K562 (cell line): ENCODE data around the gene C9orf50. TPM values are rescaled to one million over a fixed set of nuclear protein-coding genes. Genes with fewer than 3 reads are reported as not detected.

Source experiments
- ATAC-seq: fragments of 200-7000 bp; cut with Tn5 transposase; 3 replicates; pipeline ENCODE4 v1.9.1; 2020; ENCODE audit warnings: moderate library complexity
- BruUV-seq: library from RNA; stranded (reverse); fragments of 400-500 nt; replicated peaks from 2 replicates; lab custom pipeline; 2021; lab: Mats Ljungman, UMichigan
- CTCF ChIA-PET: fragments of 300-600 bp; formaldehyde crosslinking; extraction: SDS; loops from one replicate; lab custom pipeline; 2021; ENCODE audit warnings: low intra/inter-chr PET ratio; lab: Yijun Ruan, JAX
- POLR2A ChIA-PET: fragments of 300-600, 350-650 bp; sonication (Branson Sonifier 250); formaldehyde crosslinking; extraction: SDS; loops from one replicate; lab custom pipeline; 2021; ENCODE audit warnings: antibody characterized with exemption, inconsistent platforms; lab: Yijun Ruan, JAX
- DNase-seq, 4 experiments: peaks; one replicate each; pipeline versions ENCODE4 v3.0.0 to v3.0.0-alpha.2; 2011 to 2018; ENCODE audit warnings: low spot score in 3 of 4, mixed read lengths in 3 of 4; ENCODE audit errors: extremely low read depth in 1 of 4
- FAIRE-seq: peaks from 2 replicates; lab custom pipeline; 2011; peaks lifted over from hg19 to GRCh38; lab: Jason Lieb, UNC
- H2AFZ ChIP-seq: 2 replicates; pipeline ENCODE4 v1.6.0; 2011; ENCODE audit warnings: low read depth, low read length, control low read depth, inconsistent platforms
- H3K27ac ChIP-seq: fragments of 200-600 bp; 3 replicates; pipeline ENCODE4 v1.8.0; 2011; ENCODE audit warnings: low read depth, mild to moderate bottlenecking, control low read depth, inconsistent platforms, low read length, moderate library complexity, mixed read lengths; ENCODE audit errors: extremely low read depth
- H3K27me3 ChIP-seq, 2 experiments: fragments of 300-600 bp in 1 of 2; 2 replicates in 1 of 2; 3 replicates in 1 of 2; pipeline versions ENCODE4 v1.6.0 to v1.8.0; 2011; ENCODE audit warnings: inconsistent platforms in 2 of 2, low read length in 2 of 2, mild to moderate bottlenecking in 1 of 2, mixed read lengths in 1 of 2, moderate library complexity in 1 of 2; ENCODE audit not compliant: control insufficient read depth in 2 of 2, insufficient read depth in 2 of 2
- H3K36me3 ChIP-seq: fragments of 300-600 bp; 3 replicates; pipeline ENCODE4 v1.8.0; 2011; ENCODE audit warnings: mild to moderate bottlenecking, low read length, inconsistent platforms; ENCODE audit not compliant: control insufficient read depth, insufficient read depth
- H3K4me1 ChIP-seq, 2 experiments: fragments of 200-600 bp in 1 of 2; replicated peaks in 1 of 2; 2 replicates in 1 of 2; 3 replicates in 1 of 2; pipeline versions ENCODE4 v1.5.1 to v1.8.0; 2011; ENCODE audit warnings: inconsistent platforms in 2 of 2, low read length in 2 of 2, mild to moderate bottlenecking in 1 of 2, mixed read lengths in 1 of 2, moderate library complexity in 1 of 2; ENCODE audit not compliant: control insufficient read depth in 2 of 2, insufficient read depth in 2 of 2
- H3K4me2 ChIP-seq: 2 replicates; pipeline ENCODE4 v1.6.1; 2011; ENCODE audit warnings: low read length, control low read depth, inconsistent platforms, mixed read lengths; ENCODE audit not compliant: insufficient read depth
- H3K4me3 ChIP-seq: fragments of 200-600 bp; sonication (generic), shearing (Covaris generic); 2 replicates; pipeline ENCODE4 v1.5.1; 2016; ENCODE audit warnings: control low read depth, inconsistent platforms
- H3K79me2 ChIP-seq: fragments of 200-600 bp; 3 replicates; pipeline ENCODE4 v1.8.0; 2011; ENCODE audit warnings: low read length, inconsistent platforms; ENCODE audit not compliant: control insufficient read depth, insufficient read depth
- H3K9ac ChIP-seq, 2 experiments: 2 replicates each; pipeline versions ENCODE4 v1.6.0 to v1.6.1; 2011; ENCODE audit warnings: low read depth in 2 of 2, low read length in 2 of 2, control low read depth in 1 of 2, inconsistent platforms in 1 of 2, mild to moderate bottlenecking in 1 of 2, mixed read lengths in 1 of 2; ENCODE audit not compliant: insufficient read depth in 1 of 2
- H3K9me1 ChIP-seq: one replicate; pipeline ENCODE4 v1.6.0; 2011; ENCODE audit warnings: inconsistent platforms, mild to moderate bottlenecking, low read length, moderate library complexity; ENCODE audit not compliant: control insufficient read depth, insufficient read depth
- H3K9me3 ChIP-seq: replicated peaks from 2 replicates; pipeline ENCODE4 v1.5.1; 2011; ENCODE audit warnings: low read depth, low read length, inconsistent platforms; ENCODE audit not compliant: control insufficient read depth, insufficient read depth
- H4K20me1 ChIP-seq: replicated peaks from 2 replicates; pipeline ENCODE4 v1.6.1; 2011; ENCODE audit warnings: low read length, inconsistent platforms, mixed read lengths; ENCODE audit not compliant: control insufficient read depth, insufficient read depth
- ADNP ChIP-seq: fragments of 200-800 bp; sonication (Bioruptor generic); IDR thresholded peaks from 2 replicates; pipeline ENCODE4 v1.6.1; 2016; ENCODE audit warnings: missing genetic modification characterization, missing compliant biosample characterization
- GABPA ChIP-seq: fragments of 200-800 bp; sonication (Bioruptor generic); conservative IDR thresholded peaks from 2 replicates; pipeline ENCODE4 v1.6.1; 2016; ENCODE audit warnings: low read depth, missing genetic modification characterization, missing compliant biosample characterization
- GTF2F1 ChIP-seq: IDR thresholded peaks from 2 replicates; pipeline ENCODE4 v1.6.1; 2011; ENCODE audit warnings: low read depth, low read length, improper control_type of control experiment
- KDM1A ChIP-seq, 2 experiments: fragments of 450-650 bp; IDR thresholded peaks; 2 replicates each; pipeline ENCODE4 v1.6.1; 2016; ENCODE audit warnings: mild to moderate bottlenecking in 2 of 2
- MAFG ChIP-seq: fragments of 450-650 bp; conservative IDR thresholded peaks from 2 replicates; pipeline ENCODE4 v1.6.1; 2016; ENCODE audit warnings: missing genetic modification characterization, missing compliant biosample characterization
- MTA2 ChIP-seq: fragments of 450-650 bp; IDR thresholded peaks from 2 replicates; pipeline ENCODE4 v1.6.1; 2016; ENCODE audit warnings: low read depth
- PTRF ChIP-seq: fragments of 450-650 bp; IDR thresholded peaks from 2 replicates; pipeline ENCODE4 v1.6.1; 2016; ENCODE audit warnings: mild to moderate bottlenecking, missing genetic modification characterization, missing compliant biosample characterization
- RERE ChIP-seq: sonication (generic); formaldehyde crosslinking; IDR thresholded peaks from 2 replicates; pipeline ENCODE4 v1.8.0; 2023; ENCODE audit warnings: missing genetic modification reagents, mild to moderate bottlenecking, borderline replicate concordance
- SPI1 ChIP-seq: IDR thresholded peaks from 2 replicates; pipeline ENCODE4 v1.6.1; 2011; ENCODE audit warnings: low read depth, low read length, control low read depth, borderline replicate concordance
- ZBTB7A ChIP-seq: IDR thresholded peaks from 2 replicates; pipeline ENCODE4 v1.6.1; 2011; ENCODE audit warnings: low read depth, mild to moderate bottlenecking, low read length, moderate library complexity, borderline replicate concordance; ENCODE audit not compliant: control insufficient read depth
- ZNF696 ChIP-seq: fragments of 250-450 bp; sonication (Bioruptor Pico); conservative IDR thresholded peaks from 2 replicates; pipeline ENCODE4 v1.4.0; 2020; ENCODE audit warnings: mild to moderate bottlenecking, moderate library complexity
- WGBS: fragments of 100-300 bp; shearing (Covaris generic); methylation state at CpG from one replicate; pipeline ENCODE4 v1.1.6; 2016; ENCODE audit warnings: low coverage, mixed read lengths; ENCODE audit not compliant: insufficient coverage; ENCODE audit errors: missing lambda C conversion rate; 5-methylcytosine and 5-hydroxymethylcytosine counted together
- in situ Hi-C: fragments of 300-500 bp; cut with MboI; formaldehyde crosslinking; loops from 4 replicates; pipeline ENCODE4 v1.15.0; 2018; ENCODE audit warnings: inconsistent platforms, mixed read lengths
- intact Hi-C: fragments of 100-400 bp; cut with micrococcal nuclease; formaldehyde crosslinking; loops from 2 replicates; pipeline ENCODE4 v1.14.2; 2022
- polyA plus RNA-seq, 8 experiments: library from polyadenylated mRNA; depleted of rRNA in 4 of 8; stranded (reverse) in 5 of 8; unstranded in 3 of 8; fragments of >200 nt; fragmentation: Nextera tagmentation in 2 of 8; fragmentation: Illumina TruSeq in 1 of 8; extraction: Ambion mirVana in 2 of 8; extraction: Trizol in 1 of 8; gene quantifications; 2 replicates each; pipeline versions ENCODE4 v1.2.1 to v1.2.3, GENCODE V29; 2011 to 2014; ENCODE audit warnings: inconsistent platforms in 1 of 8, missing spikeins in 1 of 8
- total RNA-seq, 7 experiments: library from RNA; depleted of rRNA in 6 of 7; stranded (reverse); fragments of >200 nt in 6 of 7; fragmentation: Illumina TruSeq in 2 of 7; extraction: Trizol in 2 of 7; gene quantifications; 2 replicates each; pipeline versions ENCODE4 v1.2.1 to v1.2.3, GENCODE V29; 2011 to 2021; ENCODE audit warnings: low replicate concordance in 1 of 7

Gene C9orf50
- total and polyA plus RNA-seq, 9 of the 15 experiments (the other 6 are each of a cell fraction or from before 2014, with no cell fraction given), result not detected

GRCh38 chr9:129647635-129648034 lies 26.7 kb upstream of the C9orf50 start:
- Histone ChIP-seq H3K9me3 (no peaks in the 10 kb centered on the region), H3K9ac (peak overlapping the region in 1 of 2 experiments; percentile 62; a peak in 1 of 4 replicates), H2AFZ (no peak overlapping the region), H3K36me3 (no peaks in the 10 kb centered on the region), H3K9me1 (no peaks in the 10 kb centered on the region), H3K4me3 (no peak overlapping the region), H3K79me2 (no peaks in the 10 kb centered on the region), H4K20me1 (no peaks in the 10 kb centered on the region), H3K4me2 (no peak overlapping the region), H3K27ac (no peak overlapping the region), H3K27me3 (peaks cover 6 to 14% of the 10 kb centered on the region in 2 experiments; a peak in 4 of 5 replicates), H3K4me1 (peaks cover 0 to 26% of the 10 kb centered on the region in 2 experiments; a peak in 3 of 5 replicates)
- peak; percentile 51 for FAIRE-seq
- TF ChIP-seq SPI1 (no peak), MAFG (tag) (no peak)
- DNase-seq, result no peak
- ChIA-PET CTCF (no interaction called here), POLR2A (interaction anchor here (0.6 kb wide), 1 partner anchor 187 kb away, joined by 3 read pairs; no protein-coding TSS in a partner anchor)
- no peak for ATAC-seq
- intact Hi-C loops, result loop anchor here (10.0 kb wide), 1 partner anchor 237 kb away; no protein-coding TSS in a partner anchor
- no TSS peak for BruUV-seq
- 93% methylated on average over 6 of the region's 10 CpGs for WGBS
- in situ Hi-C loops, result no loop called here

DNA sequence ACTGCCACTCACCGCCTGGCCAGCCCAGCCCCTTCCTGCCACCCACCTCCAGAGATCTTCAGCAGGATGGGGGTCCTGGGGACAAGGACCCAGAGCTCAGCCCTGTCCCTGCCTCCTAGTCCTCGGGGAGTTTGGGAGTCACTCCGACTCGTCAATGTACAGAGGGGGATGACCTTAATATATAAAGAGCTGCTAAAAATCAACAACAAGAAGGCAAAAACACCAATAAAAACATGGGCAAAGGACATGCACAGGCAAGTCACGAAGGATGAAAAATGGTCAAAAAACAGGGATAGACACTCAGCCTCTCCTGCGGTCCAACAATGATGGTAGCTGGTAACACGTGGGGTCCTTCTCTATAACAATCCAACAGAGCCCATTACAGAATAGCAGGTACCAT lies 25.8 kb upstream of the C9orf50 start:
- Histone ChIP-seq H3K9ac (no peak overlapping the region), H3K36me3 (no peaks in the 10 kb centered on the region), H4K20me1 (no peaks in the 10 kb centered on the region), H3K9me1 (no peaks in the 10 kb centered on the region), H3K4me2 (no peak overlapping the region), H3K4me3 (no peak overlapping the region), H3K9me3 (no peaks in the 10 kb centered on the region), H2AFZ (no peak overlapping the region), H3K4me1 (peaks cover 0 to 34% of the 10 kb centered on the region in 2 experiments; a peak in 3 of 5 replicates), H3K79me2 (peaks cover 3% of the 10 kb centered on the region), H3K27me3 (peaks cover 6 to 12% of the 10 kb centered on the region in 2 experiments; a peak in 4 of 5 replicates), H3K27ac (no peak overlapping the region)
- intact Hi-C loops, result loop anchor here (10.0 kb wide), 1 partner anchor 238 kb away; no protein-coding TSS in a partner anchor
- DNase-seq, result no peak
- in situ Hi-C loops, result no loop called here
- no peak for ATAC-seq
- ChIA-PET CTCF (no interaction called here), POLR2A (no interaction called here)
- WGBS, result 74% methylated on average over 6 of the region's 7 CpGs
- FAIRE-seq, result no peak
- no TSS peak for BruUV-seq
- TF ChIP-seq RERE (CRISPR knock-in tag) (no peak), GTF2F1 (no peak), KDM1A (IDR thresholded peaks at IDR 0.05) (peak; percentile 44 to 77; a peak in 3 of 4 replicates), ZBTB7A (no peak), PTRF (no peak), ADNP (tag) (0 out of 2 replicates have a peak, but pooled peaks have one; percentile 27), ZNF696 (CRISPR knock-in tag) (no peak), GABPA (no peak), MTA2 (no peak)
